RKO (cell line): ENCODE measurements around the gene FBXO10.
A peak's percentile ranks its signal among the peaks of the same experiment; 100 is the strongest.

ENCODE experiments used
- DNase-seq: peaks from one replicate; pipeline ENCODE4 v3.0.0-alpha.2; 2016; ENCODE audit warnings: low spot score

The FBXO10 gene

GRCh38 chr9:37592108-37592951 is 16.1 kb upstream of the FBXO10 start, which contains the start of gene TOMM5:
Gene TOMM5 (minus strand): TSS chr9:37592597. CDS start chr9:37592532, 65 bp downstream.
- peak; percentile 92 for DNase-seq

GRCh38 chr9:37587521-37587920 is 11.3 kb upstream of the FBXO10 start:
- DNase-seq, result no peak

GRCh38 chr9:37583522-37584121 is 7.4 kb upstream of the FBXO10 start:
- no peak for DNase-seq

- DNase-seq, result peak; percentile 68
Measured at GRCh38 chr9:37582548-37583157, 6.5 kb upstream of the FBXO10 start.

DNA sequence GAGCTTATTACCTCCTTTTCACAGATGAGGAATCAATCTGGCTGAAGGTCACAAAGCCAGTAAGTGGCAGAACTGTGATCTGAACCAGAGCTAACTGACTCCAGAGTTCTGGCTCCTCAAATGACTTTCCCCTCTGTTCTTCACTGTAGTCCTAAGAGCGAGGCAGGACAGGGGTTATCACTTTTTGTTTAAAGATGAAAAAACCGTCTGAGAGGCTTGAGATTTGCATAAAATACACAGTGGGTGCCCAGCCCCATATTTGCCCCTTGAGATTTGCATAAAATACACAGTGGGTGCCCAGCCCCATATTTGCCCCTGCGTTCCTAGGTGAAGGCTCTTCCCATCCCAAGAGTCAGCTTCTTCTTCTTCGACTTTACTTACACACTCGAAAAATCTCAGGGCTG is 667 bp downstream of the FBXO10 start:
- no peak for DNase-seq

- DNase-seq, result no peak
Measured at GRCh38 chr9:37575001-37575400, 1.2 kb downstream of the FBXO10 start.

DNA sequence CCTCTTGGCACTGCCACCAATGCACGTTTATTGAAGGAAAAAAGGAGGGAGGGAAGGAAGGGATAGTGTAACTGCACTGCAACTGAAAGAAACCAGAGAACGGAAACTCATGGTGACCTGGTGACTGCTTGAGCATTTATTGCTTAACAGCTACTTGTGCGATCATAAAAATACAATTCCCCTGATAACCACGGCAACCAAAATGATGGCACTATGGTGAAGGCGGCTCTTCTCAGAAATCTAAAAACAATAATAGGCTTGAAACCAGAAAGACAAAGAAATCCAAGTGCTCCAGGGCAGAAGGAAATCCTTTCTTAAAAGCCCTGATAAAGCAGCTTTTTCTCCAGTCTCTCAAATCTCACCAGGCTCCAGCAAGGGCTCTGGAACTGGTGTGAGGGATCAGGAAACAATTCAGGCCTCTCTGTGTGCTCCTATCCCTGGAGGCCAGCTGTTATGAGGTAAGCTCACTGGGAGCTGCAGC is 1.9 kb downstream of the FBXO10 start:
- DNase-seq, result no peak

- no peak for DNase-seq
Measured at GRCh38 chr9:37571282-37571681, 4.9 kb downstream of the FBXO10 start.

- DNase-seq, result no peak
Measured at GRCh38 chr9:37566716-37567115, 9.5 kb downstream of the FBXO10 start.

DNA sequence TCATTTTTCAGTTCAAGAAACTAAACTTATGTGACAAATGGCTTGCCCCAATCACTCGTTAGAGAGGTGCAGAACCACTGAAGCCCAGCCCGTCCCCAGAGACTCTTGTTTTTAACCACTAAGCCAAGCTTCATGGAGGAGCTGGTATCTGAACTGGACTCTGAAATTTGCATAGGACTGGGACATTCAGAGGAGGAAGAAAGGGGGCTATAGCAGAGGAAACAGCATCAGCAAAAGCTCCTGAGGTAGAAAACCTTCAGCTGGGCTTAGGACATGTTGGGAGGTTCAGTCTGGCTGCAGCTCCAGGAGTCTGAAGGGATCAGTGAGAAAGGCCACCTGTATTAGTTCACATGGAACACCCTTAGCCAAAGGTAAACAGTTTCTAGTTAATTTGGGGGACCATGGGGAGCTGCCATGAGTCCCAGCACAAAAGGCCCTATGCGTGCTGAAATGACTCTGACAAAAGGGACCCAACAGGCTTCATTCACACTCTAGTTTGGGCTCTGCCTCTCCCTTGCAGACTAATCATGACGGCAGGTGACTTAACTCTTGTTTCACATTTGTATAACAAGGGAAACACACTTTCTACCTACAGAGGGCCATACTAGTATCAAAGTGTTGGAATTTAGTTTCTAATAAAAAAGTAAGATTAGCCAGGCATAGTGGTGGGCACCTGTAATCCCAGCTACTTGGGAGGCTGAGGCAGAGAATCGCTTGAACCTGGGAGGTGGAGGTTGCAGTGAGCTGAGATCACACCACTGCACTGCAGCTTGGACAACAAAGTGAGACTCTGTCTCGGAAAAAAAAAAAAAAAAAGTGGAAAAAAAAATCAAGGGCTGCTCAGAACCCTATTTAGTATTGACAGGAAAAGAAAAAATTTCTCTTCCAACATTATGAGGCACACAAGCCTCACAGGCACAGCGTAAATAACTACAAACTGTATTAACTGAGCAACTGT is 10.2 kb downstream of the FBXO10 start:
- no peak for DNase-seq

GRCh38 chr9:37564916-37565315 is 11.3 kb downstream of the FBXO10 start:
- DNase-seq, result no peak

- DNase-seq, result no peak
Measured at GRCh38 chr9:37563806-37564513, 12.2 kb downstream of the FBXO10 start.

- no peak for DNase-seq
Measured at GRCh38 chr9:37562826-37563225, 13.4 kb downstream of the FBXO10 start.

- DNase-seq, result no peak
Measured at GRCh38 chr9:37561682-37562081, 14.5 kb downstream of the FBXO10 start.

DNA sequence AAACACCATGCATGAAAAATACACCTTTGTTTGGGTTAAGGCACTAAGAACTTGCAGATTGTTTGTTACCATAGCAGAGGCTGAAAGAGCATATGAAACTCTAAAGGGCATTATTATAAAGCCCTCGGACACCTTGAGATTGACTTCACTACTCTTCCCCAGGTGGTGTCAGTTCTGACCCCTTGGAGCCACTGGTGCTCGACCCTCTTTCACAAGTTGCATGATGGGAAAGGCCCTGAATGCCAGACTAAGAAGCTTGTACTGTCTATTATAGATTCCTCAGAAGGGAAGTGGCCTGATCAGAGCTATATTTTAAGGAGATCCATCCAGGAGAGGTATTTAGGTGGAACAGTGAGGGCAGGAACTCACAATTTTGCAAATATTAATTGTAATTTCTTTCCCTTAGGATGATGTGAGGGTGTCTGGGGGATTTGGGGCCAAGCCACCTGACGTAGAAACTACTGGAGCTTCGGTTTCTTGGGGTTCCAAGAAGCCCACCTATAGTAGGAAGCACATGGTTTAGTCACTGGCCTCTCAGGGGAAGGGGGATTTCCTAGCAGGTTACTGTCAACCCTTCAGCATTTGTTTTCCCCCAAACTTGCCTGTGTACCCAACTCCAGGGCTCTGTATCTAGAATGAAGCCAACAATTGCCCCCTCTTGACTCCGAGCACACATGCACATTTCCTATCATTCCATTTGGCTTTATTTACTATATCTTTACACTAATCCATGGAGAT is 16.2 kb downstream of the FBXO10 start:
- DNase-seq, result no peak

DNA sequence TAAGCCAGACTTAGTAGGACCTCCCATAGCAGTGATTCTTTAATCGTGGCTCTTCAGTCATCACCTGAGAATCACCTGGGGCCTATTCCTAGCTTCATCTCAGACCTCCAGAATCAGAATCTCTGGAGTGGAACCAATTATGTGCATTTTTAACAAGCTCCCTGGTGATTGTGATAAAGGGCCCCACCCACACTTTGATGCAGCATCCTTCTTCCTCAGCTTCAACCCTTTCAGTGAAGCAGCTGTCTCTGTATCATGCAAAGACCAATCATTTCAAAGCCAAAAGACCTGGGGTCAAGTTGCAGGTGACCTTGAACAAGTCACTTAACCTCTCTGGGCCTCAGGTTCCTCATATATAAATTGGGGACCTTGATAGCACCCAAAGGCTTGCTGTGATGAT is 17.1 kb downstream of the FBXO10 start:
- DNase-seq, result no peak

- DNase-seq, result no peak
Measured at GRCh38 chr9:37555786-37556185, 20.4 kb downstream of the FBXO10 start.

GRCh38 chr9:37554318-37554717 is 21.9 kb downstream of the FBXO10 start:
- no peak for DNase-seq

- DNase-seq, result no peak
Measured at GRCh38 chr9:37551888-37552287, 24.3 kb downstream of the FBXO10 start.

GRCh38 chr9:37551468-37551867 is 24.7 kb downstream of the FBXO10 start:
- DNase-seq, result no peak
